Loucy (cell line): ENCODE measurements around the gene TRNT1.

Experiments used
- H2AFZ ChIP-seq: fragments of 200-600 bp; sonication (generic); 2 replicates; pipeline ENCODE4 v1.6.0; 2016; ENCODE audit warnings: antibody characterized with exemption, mild to moderate bottlenecking, low read length, moderate library complexity
- H3F3A ChIP-seq: fragments of 200-600 bp; 2 replicates; pipeline ENCODE4 v1.6.0; 2016; ENCODE audit warnings: antibody characterized with exemption, low read depth, mild to moderate bottlenecking
- H3K27me3 ChIP-seq: fragments of 200-600 bp; sonication (generic); 2 replicates; pipeline ENCODE4 v1.6.1; 2014; ENCODE audit warnings: low read length, mild to moderate bottlenecking; ENCODE audit not compliant: insufficient read depth, poor library complexity, severe bottlenecking
- H3K36me3 ChIP-seq: fragments of 200-600 bp; sonication (generic); 2 replicates; pipeline ENCODE4 v1.6.1; 2016; ENCODE audit warnings: low read length; ENCODE audit not compliant: insufficient read depth
- H3K4me1 ChIP-seq: fragments of 200-600 bp; sonication (generic); 2 replicates; pipeline ENCODE4 v1.5.1; 2014; ENCODE audit warnings: low read length, mild to moderate bottlenecking; ENCODE audit not compliant: insufficient read depth, poor library complexity, severe bottlenecking
- H3K4me2 ChIP-seq: fragments of 200-600 bp; sonication (generic); 2 replicates; pipeline ENCODE4 v1.6.0; 2014; ENCODE audit warnings: antibody characterized with exemption, low read length, low read depth, mild to moderate bottlenecking; ENCODE audit not compliant: poor library complexity, severe bottlenecking
- H3K4me3 ChIP-seq: fragments of 200-600 bp; sonication (generic); 2 replicates; pipeline ENCODE4 v1.5.1; 2014; ENCODE audit warnings: low read length, mild to moderate bottlenecking, mixed read lengths; ENCODE audit not compliant: poor library complexity, severe bottlenecking
- H3K79me2 ChIP-seq: fragments of 200-600 bp; sonication (generic); 2 replicates; pipeline ENCODE4 v1.6.1; 2014; ENCODE audit warnings: low read length; ENCODE audit not compliant: insufficient read depth
- H3K9ac ChIP-seq: fragments of 200-600 bp; sonication (generic); 2 replicates; pipeline ENCODE4 v1.6.0; 2014; ENCODE audit warnings: mild to moderate bottlenecking, low read depth, low read length, moderate library complexity; ENCODE audit not compliant: poor library complexity, severe bottlenecking
- H3K9me2 ChIP-seq: fragments of 200-600 bp; sonication (generic); replicated peaks from 2 replicates; pipeline ENCODE4 v1.6.1; 2016; ENCODE audit warnings: low read depth, low read length, mixed read lengths
- H3K9me3 ChIP-seq: fragments of 200-600 bp; sonication (generic); 2 replicates; pipeline ENCODE4 v1.6.1; 2014; ENCODE audit warnings: mild to moderate bottlenecking, antibody characterized with exemption, low read length, low read depth; ENCODE audit not compliant: insufficient read depth
- H4K20me1 ChIP-seq: fragments of 200-600 bp; sonication (generic); 2 replicates; pipeline ENCODE4 v1.6.0; 2014; ENCODE audit warnings: antibody characterized with exemption, low read length, mild to moderate bottlenecking; ENCODE audit not compliant: insufficient read depth, poor library complexity, severe bottlenecking
- CTCF ChIP-seq: fragments of 200-600 bp; sonication (generic); conservative IDR thresholded peaks from 2 replicates; pipeline ENCODE4 v1.5.1; 2014; ENCODE audit warnings: mild to moderate bottlenecking, antibody characterized with exemption, low read length
- EZH2phosphoT487 ChIP-seq: fragments of 200-600 bp; IDR thresholded peaks from 2 replicates; pipeline ENCODE4 v1.6.1; 2018; ENCODE audit warnings: antibody characterized with exemption, mild to moderate bottlenecking, moderate library complexity, borderline replicate concordance

Gene TRNT1

GRCh38 chr3:3126477-3127431, at the start of gene TRNT1:
TSS of gene TRNT1 (plus strand) at chr3:3126940. CDS start at chr3:3129041, 2,101 bp downstream.
- H3K4me3 ChIP-seq: peak within 1 kb of the TSS; percentile 98
- peaks cover 26% of the 10 kb centered on the region for H4K20me1 ChIP-seq
- H2AFZ ChIP-seq: peak within 1 kb of the TSS; percentile 83
- H3K79me2 ChIP-seq: peaks cover 44% of the 10 kb centered on the region
- peaks cover 9% of the 10 kb centered on the region; the same call in 1 of the 2 replicates for H3K36me3 ChIP-seq
- no peaks in the 10 kb centered on the region for H3K9me2 ChIP-seq
- TF ChIP-seq EZH2phosphoT487 (no peak), CTCF (no peak)
- H3K9me3 ChIP-seq: no peaks in the 10 kb centered on the region
- H3K4me2 ChIP-seq: peak within 1 kb of the TSS; percentile 80
- peak within 1 kb of the TSS; percentile 96 for H3K9ac ChIP-seq
- peaks cover 36% of the 10 kb centered on the region for H3K4me1 ChIP-seq
- no peaks in the 10 kb centered on the region for H3K27me3 ChIP-seq
- no peaks in the 10 kb centered on the region for H3F3A ChIP-seq

GRCh38 chr3:3080309-3080708, 46.4 kb upstream of the TRNT1 start:
- TF ChIP-seq CTCF (no peak), EZH2phosphoT487 (no peak)
- Histone ChIP-seq H3K9ac (no peak overlapping the region), H3K79me2 (no peaks in the 10 kb centered on the region), H3K9me3 (no peaks in the 10 kb centered on the region), H3K4me2 (no peak overlapping the region), H4K20me1 (no peaks in the 10 kb centered on the region), H3K9me2 (no peaks in the 10 kb centered on the region), H3K4me3 (no peak overlapping the region), H3K4me1 (no peaks in the 10 kb centered on the region), H3K36me3 (no peaks in the 10 kb centered on the region), H3K27me3 (no peaks in the 10 kb centered on the region), H3F3A (no peaks in the 10 kb centered on the region), H2AFZ (no peak overlapping the region)

GRCh38 chr3:3081381-3082233, 45.1 kb upstream of the TRNT1 start:
- Histone ChIP-seq H4K20me1 (no peaks in the 10 kb centered on the region), H3K79me2 (no peaks in the 10 kb centered on the region), H3K9me3 (no peaks in the 10 kb centered on the region), H3K4me3 (no peak overlapping the region), H3F3A (no peaks in the 10 kb centered on the region), H3K9ac (no peak overlapping the region), H3K36me3 (no peaks in the 10 kb centered on the region), H3K27me3 (no peaks in the 10 kb centered on the region), H3K4me2 (no peak overlapping the region), H2AFZ (no peak overlapping the region), H3K9me2 (no peaks in the 10 kb centered on the region), H3K4me1 (no peaks in the 10 kb centered on the region)
- no peak for TF ChIP-seq EZH2phosphoT487
